Measurements from ENCODE around the gene ERG. TPM values are rescaled to one million over a fixed set of nuclear protein-coding genes. Genes with fewer than 3 reads are reported as not detected.

The ERG gene
- polyA plus RNA-seq, 1 donor from 2014 or later, result not detected

GRCh38 chr21:38495696-38496095 lies 2.6 kb downstream of the ERG start:
- Histone ChIP-seq H2AFZ (ENCODE audit: low read depth, low read length) (no peak overlapping the region), H3K79me2 (replicated peaks; ENCODE audit: insufficient read depth, low read length) (no peaks in the 10 kb centered on the region), H3K9ac (ENCODE audit: low read length) (no peak overlapping the region), H3K36me3 (ENCODE audit: insufficient read depth, low read length) (no peaks in the 10 kb centered on the region), H4K20me1 (ENCODE audit: insufficient read depth) (no peaks in the 10 kb centered on the region), H3K4me2 (ENCODE audit: low read length) (no peak overlapping the region), H3K27ac (ENCODE audit: low read length) (no peak overlapping the region), H3K9me2 (ENCODE audit: insufficient read depth, low read length) (no peaks in the 10 kb centered on the region), H3K27me3 (ENCODE audit: insufficient read depth, low read depth, low read length) (no peaks in the 10 kb centered on the region), H3K4me3 (ENCODE audit: low read length) (no peak overlapping the region), H3K9me3 (ENCODE audit: low read length) (no peaks in the 10 kb centered on the region), H3F3A (ENCODE audit: insufficient read depth, low read length, poor library complexity, severe bottlenecking) (no peaks in the 10 kb centered on the region)
- TF ChIP-seq MXI1 (conservative IDR thresholded peaks at IDR 0.05; ENCODE audit: poor library complexity, severe bottlenecking), result no peak
- no peak for TF ChIP-seq EP300 (conservative IDR thresholded peaks at IDR 0.05; ENCODE audit: poor library complexity, severe bottlenecking)
- TF ChIP-seq RAD21 (conservative IDR thresholded peaks at IDR 0.05), result no peak
- TF ChIP-seq CTCF (IDR thresholded peaks at IDR 0.05; ENCODE audit: poor library complexity, severe bottlenecking), result no peak
- TF ChIP-seq POLR2AphosphoS5 (IDR thresholded peaks at IDR 0.05), result no peak
- TF ChIP-seq EZH2 (IDR thresholded peaks at IDR 0.05; ENCODE audit: borderline replicate concordance, insufficient read depth, low read length, poor library complexity, severe bottlenecking), result no peak
- TF ChIP-seq REST (IDR thresholded peaks at IDR 0.05; ENCODE audit: borderline replicate concordance), result no peak
- no peak for TF ChIP-seq SMC3 (conservative IDR thresholded peaks at IDR 0.05; ENCODE audit: poor library complexity)
- TF ChIP-seq TAF1 (IDR thresholded peaks at IDR 0.05; ENCODE audit: low read depth), result no peak

- Histone ChIP-seq H3K9me2 (ENCODE audit: insufficient read depth, low read length) (no peaks in the 10 kb centered on the region), H3K9me3 (ENCODE audit: low read length) (no peaks in the 10 kb centered on the region), H4K20me1 (ENCODE audit: insufficient read depth) (no peaks in the 10 kb centered on the region), H3K27ac (ENCODE audit: low read length) (no peak overlapping the region), H3K4me2 (ENCODE audit: low read length) (no peak overlapping the region), H3F3A (ENCODE audit: insufficient read depth, low read length, poor library complexity, severe bottlenecking) (no peaks in the 10 kb centered on the region), H3K4me3 (ENCODE audit: low read length) (no peak overlapping the region), H2AFZ (ENCODE audit: low read depth, low read length) (no peak overlapping the region), H3K36me3 (ENCODE audit: insufficient read depth, low read length) (no peaks in the 10 kb centered on the region), H3K27me3 (ENCODE audit: insufficient read depth, low read depth, low read length) (no peaks in the 10 kb centered on the region), H3K79me2 (replicated peaks; ENCODE audit: insufficient read depth, low read length) (no peaks in the 10 kb centered on the region), H3K9ac (ENCODE audit: low read length) (no peak overlapping the region)
- TF ChIP-seq EP300 (conservative IDR thresholded peaks at IDR 0.05; ENCODE audit: poor library complexity, severe bottlenecking), result no peak
- TF ChIP-seq TAF1 (IDR thresholded peaks at IDR 0.05; ENCODE audit: low read depth), result no peak
Measured at GRCh38 chr21:38495242-38495641, 3.0 kb downstream of the ERG start.

- no peaks in the 10 kb centered on the region for H3K79me2 ChIP-seq (replicated peaks; ENCODE audit: insufficient read depth, low read length)
- no peaks in the 10 kb centered on the region for H3F3A ChIP-seq (ENCODE audit: insufficient read depth, low read length, poor library complexity, severe bottlenecking)
- no peaks in the 10 kb centered on the region for H3K9me2 ChIP-seq (ENCODE audit: insufficient read depth, low read length)
- H3K36me3 ChIP-seq (ENCODE audit: insufficient read depth, low read length), result no peaks in the 10 kb centered on the region
- H3K4me2 ChIP-seq (ENCODE audit: low read length), result no peak overlapping the region
- H3K9ac ChIP-seq (ENCODE audit: low read length), result no peak overlapping the region
- no peak overlapping the region for H3K4me3 ChIP-seq (ENCODE audit: low read length)
- no peak for TF ChIP-seq TAF1 (IDR thresholded peaks at IDR 0.05; ENCODE audit: low read depth)
- no peak for TF ChIP-seq EP300 (conservative IDR thresholded peaks at IDR 0.05; ENCODE audit: poor library complexity, severe bottlenecking)
- no peak for TF ChIP-seq MXI1 (conservative IDR thresholded peaks at IDR 0.05; ENCODE audit: poor library complexity, severe bottlenecking)
- TF ChIP-seq RAD21 (conservative IDR thresholded peaks at IDR 0.05), result no peak
- no peak for TF ChIP-seq CTCF (IDR thresholded peaks at IDR 0.05; ENCODE audit: poor library complexity, severe bottlenecking)
- TF ChIP-seq REST (IDR thresholded peaks at IDR 0.05; ENCODE audit: borderline replicate concordance), result no peak
- TF ChIP-seq EZH2 (IDR thresholded peaks at IDR 0.05; ENCODE audit: borderline replicate concordance, insufficient read depth, low read length, poor library complexity, severe bottlenecking), result no peak
- TF ChIP-seq SMC3 (conservative IDR thresholded peaks at IDR 0.05; ENCODE audit: poor library complexity), result no peak
- no peak for TF ChIP-seq POLR2AphosphoS5 (IDR thresholded peaks at IDR 0.05)
- H2AFZ ChIP-seq (ENCODE audit: low read depth, low read length), result no peak overlapping the region
- H3K27me3 ChIP-seq (ENCODE audit: insufficient read depth, low read depth, low read length), result no peaks in the 10 kb centered on the region
- H3K9me3 ChIP-seq (ENCODE audit: low read length), result no peaks in the 10 kb centered on the region
- H4K20me1 ChIP-seq (ENCODE audit: insufficient read depth), result no peaks in the 10 kb centered on the region
- no peak overlapping the region for H3K27ac ChIP-seq (ENCODE audit: low read length)
Measured at GRCh38 chr21:38494703-38495102, 3.6 kb downstream of the ERG start.
